Esophagus squamous epithelium (tissue), 5 donors: ENCODE results near the gene WDR49. TPM values are rescaled to one million over a fixed set of nuclear protein-coding genes. Genes with fewer than 3 reads are reported as not detected.

Experiments used
- DNase-seq: peaks from one replicate; lab custom pipeline; 2025; lab: John Stamatoyannopoulos, UW
- H3K27ac ChIP-seq, 4 donors: fragments of 200-600 bp; sonication (generic); one replicate each; pipeline ENCODE4 v1.5.1; 2016 to 2019; ENCODE audit warnings: mild to moderate bottlenecking in 1 of 4
- H3K27me3 ChIP-seq, 4 donors: fragments of 200-600 bp; sonication (generic); 1 replicate in 3 of 4; 2 replicates in 1 of 4; pipeline versions ENCODE4 v1.5.1 to v1.6.0; 2017 to 2021; ENCODE audit warnings: antibody characterized with exemption in 1 of 4
- H3K36me3 ChIP-seq, 3 donors: fragments of 200-600 bp; sonication (generic); one replicate each; pipeline ENCODE4 v1.5.1; 2016 to 2019
- H3K4me1 ChIP-seq, 3 donors: fragments of 200-600 bp; sonication (generic); one replicate each; pipeline ENCODE4 v1.5.1; 2017 to 2019
- H3K4me3 ChIP-seq, 4 donors: fragments of 200-600 bp; sonication (generic); 1 replicate in 3 of 4; 2 replicates in 1 of 4; pipeline ENCODE4 v1.5.1; 2016 to 2019; ENCODE audit warnings: mild to moderate bottlenecking in 2 of 4, moderate library complexity in 1 of 4
- H3K9me3 ChIP-seq, 3 donors: fragments of 200-600 bp; sonication (generic); one replicate each; pipeline ENCODE4 v1.5.1; 2016 to 2019
- CTCF ChIP-seq, 6 experiments: fragments of 450-650 bp in 4 of 6; fragments of 200-600 bp in 2 of 6; sonication (generic) in 2 of 6; IDR thresholded peaks; one replicate each; pipeline ENCODE4 v1.5.1; 2016 to 2019; ENCODE audit warnings: antibody characterized with exemption in 6 of 6, mild to moderate bottlenecking in 4 of 6, moderate library complexity in 4 of 6
- POLR2A ChIP-seq, 4 donors: fragments of 450-650 bp; IDR thresholded peaks; one replicate each; pipeline ENCODE4 v1.6.1; 2017; ENCODE audit warnings: antibody characterized with exemption in 4 of 4, mild to moderate bottlenecking in 4 of 4, moderate library complexity in 3 of 4
- WGBS, 2 donors: methylation state at CpG; one replicate each; pipeline ENCODE4 v1.1.5; 2018; 5-methylcytosine and 5-hydroxymethylcytosine counted together
- intact Hi-C: fragments of 100-400 bp; cut with DNase I; formaldehyde crosslinking; loops from one replicate; pipeline ENCODE4 v1.15.0; 2022
- total RNA-seq, 4 donors: library from RNA; depleted of rRNA; stranded (reverse); fragments of >200 nt; gene quantifications; one replicate each; pipeline ENCODE4 v1.1.0, GENCODE V29; 2016
- donor health status: DM: yes; HTN: yes; CAD: no.

The WDR49 gene
- total RNA-seq, 4 donors from 2014 or later: 1.9 to 9.5 (median 7.4) TPM; not detected in 1

GRCh38 chr3:167493244-167493643, 160.5 kb downstream of the WDR49 start:
- Histone ChIP-seq H3K27me3 (no peaks in the 10 kb centered on the region), H3K27ac (no peak overlapping the region), H3K36me3 (no peaks in the 10 kb centered on the region), H3K9me3 (no peaks in the 10 kb centered on the region), H3K4me1 (no peaks in the 10 kb centered on the region), H3K4me3 (no peak overlapping the region)
- 64 to 84% methylated on average over 3 of the region's 3 CpGs for WGBS, 2 donors
- no peak for DNase-seq
- intact Hi-C loops: no loop called here
- TF ChIP-seq POLR2A (IDR thresholded peaks at IDR 0.05) (no peak), CTCF (IDR thresholded peaks at IDR 0.05) (no peak)

DNA sequence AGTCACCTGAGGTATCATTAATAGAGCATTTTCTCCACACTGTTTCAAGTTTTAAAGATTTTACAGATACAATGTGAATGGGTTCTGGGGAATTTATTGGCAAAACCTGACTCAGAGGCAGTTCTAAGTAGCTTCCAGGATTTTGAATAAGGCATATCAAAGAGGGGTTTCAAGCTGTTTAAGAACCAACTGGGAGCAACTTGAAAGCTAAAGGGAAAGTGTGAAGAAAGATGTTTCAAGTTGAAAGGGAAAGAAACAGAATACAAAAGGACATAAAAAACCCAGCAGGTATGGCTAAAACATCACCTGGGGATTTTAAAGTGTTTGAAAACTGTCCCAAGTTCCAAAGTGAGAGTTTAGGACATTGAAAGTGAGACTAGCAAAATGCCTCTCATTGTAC, 162.1 kb downstream of the WDR49 start:
- no peak overlapping the region for H3K27ac ChIP-seq
- no peak overlapping the region for H3K4me3 ChIP-seq
- intact Hi-C loops: no loop called here
- no peaks in the 10 kb centered on the region for H3K36me3 ChIP-seq
- no peak for TF ChIP-seq POLR2A (IDR thresholded peaks at IDR 0.05)
- TF ChIP-seq CTCF (IDR thresholded peaks at IDR 0.05): no peak
- no peak for DNase-seq
- no peaks in the 10 kb centered on the region for H3K27me3 ChIP-seq
- no peaks in the 10 kb centered on the region for H3K4me1 ChIP-seq
- no peaks in the 10 kb centered on the region for H3K9me3 ChIP-seq

- 28 to 52% methylated on average over 1 of the region's 1 CpG for WGBS, 2 donors
- Histone ChIP-seq H3K4me1 (no peaks in the 10 kb centered on the region), H3K36me3 (no peaks in the 10 kb centered on the region), H3K4me3 (no peak overlapping the region), H3K27ac (no peak overlapping the region), H3K27me3 (no peaks in the 10 kb centered on the region), H3K9me3 (no peaks in the 10 kb centered on the region)
- TF ChIP-seq CTCF (IDR thresholded peaks at IDR 0.05): no peak
- intact Hi-C loops: no loop called here
- no peak for DNase-seq
Measured at GRCh38 chr3:167489571-167489970, 164.2 kb downstream of the WDR49 start.

GRCh38 chr3:167487556-167487955, 166.2 kb downstream of the WDR49 start:
- TF ChIP-seq CTCF (IDR thresholded peaks at IDR 0.05): no peak
- TF ChIP-seq POLR2A (IDR thresholded peaks at IDR 0.05): no peak
- intact Hi-C loops: no loop called here
- no peak for DNase-seq

GRCh38 chr3:167484551-167484950, 169.2 kb downstream of the WDR49 start:
- DNase-seq: no peak
- no peaks in the 10 kb centered on the region for H3K9me3 ChIP-seq
- no peaks in the 10 kb centered on the region for H3K36me3 ChIP-seq
- TF ChIP-seq CTCF (IDR thresholded peaks at IDR 0.05): no peak
- TF ChIP-seq POLR2A (IDR thresholded peaks at IDR 0.05): no peak
- intact Hi-C loops: no loop called here
- H3K27me3 ChIP-seq: no peaks in the 10 kb centered on the region
- H3K27ac ChIP-seq: no peak overlapping the region
- WGBS, 2 donors: 51 to 68% methylated on average over 2 of the region's 2 CpGs
- no peak overlapping the region for H3K4me3 ChIP-seq
- H3K4me1 ChIP-seq: no peaks in the 10 kb centered on the region

More at GRCh38 chr3:167487556-167487955, 166.2 kb downstream of the WDR49 start:
- Histone ChIP-seq H3K27ac (no peak overlapping the region), H3K4me3 (no peak overlapping the region), H3K36me3 (no peaks in the 10 kb centered on the region), H3K27me3 (no peaks in the 10 kb centered on the region), H3K4me1 (no peaks in the 10 kb centered on the region), H3K9me3 (no peaks in the 10 kb centered on the region)
- WGBS, 2 donors: 16 to 22% methylated on average over 3 of the region's 3 CpGs
